AG10803 (cell line): Measurements from ENCODE around the gene PRKAG2.

Source experiments
- DNase-seq: peaks from one replicate; pipeline ENCODE4 v3.0.0; 2010; ENCODE audit warnings: low read depth
- H3K4me3 ChIP-seq: 2 replicates; pipeline ENCODE4 v1.5.1; 2011; ENCODE audit warnings: mild to moderate bottlenecking, low read length, control low read depth
- CTCF ChIP-seq: conservative IDR thresholded peaks from 2 replicates; pipeline ENCODE4 v1.5.1; 2011; ENCODE audit warnings: mild to moderate bottlenecking, low read length, control low read depth, inconsistent platforms

Gene PRKAG2

GRCh38 chr7:151836927-151837205, 40.0 kb downstream of the PRKAG2 start:
- H3K4me3 ChIP-seq: no peak overlapping the region
- DNase-seq: no peak
- no peak for TF ChIP-seq CTCF

GRCh38 chr7:151836191-151836926, 40.6 kb downstream of the PRKAG2 start:
- H3K4me3 ChIP-seq: no peak overlapping the region
- no peak for TF ChIP-seq CTCF
- DNase-seq: no peak

GRCh38 chr7:151835636-151836035, 41.3 kb downstream of the PRKAG2 start:
- no peak for DNase-seq
- H3K4me3 ChIP-seq: no peak overlapping the region
- TF ChIP-seq CTCF: no peak

GRCh38 chr7:151834271-151835035, 42.5 kb downstream of the PRKAG2 start:
- TF ChIP-seq CTCF: no peak
- no peak overlapping the region for H3K4me3 ChIP-seq
- DNase-seq: no peak

GRCh38 chr7:151833691-151834090, 43.2 kb downstream of the PRKAG2 start:
- no peak overlapping the region for H3K4me3 ChIP-seq
- DNase-seq: no peak
- no peak for TF ChIP-seq CTCF

GRCh38 chr7:151833213-151833651, 43.7 kb downstream of the PRKAG2 start:
- DNase-seq: no peak
- no peak for TF ChIP-seq CTCF
- no peak overlapping the region for H3K4me3 ChIP-seq

GRCh38 chr7:151832656-151833055, 44.3 kb downstream of the PRKAG2 start:
- no peak for DNase-seq
- no peak overlapping the region for H3K4me3 ChIP-seq
- no peak for TF ChIP-seq CTCF
